Glomerular endothelial cell (primary cell): Measurements from ENCODE around the gene E2F4. TPM values are rescaled to one million over a fixed set of nuclear protein-coding genes. Genes with fewer than 3 reads are reported as not detected.

Experiments
- DNase-seq: peaks from one replicate; pipeline ENCODE4 v3.0.0-alpha.2; 2011; ENCODE audit warnings: low read depth, low spot score; ENCODE audit errors: extremely low read depth
- total RNA-seq: library from RNA; depleted of rRNA; stranded (reverse); fragments of >200 nt; gene quantifications from 2 replicates; pipeline ENCODE4 v1.2.3, GENCODE V29; 2015

The E2F4 gene
- total RNA-seq, 1 donor from 2014 or later, result 122 TPM

GRCh38 chr16:67247192-67248072 lies 55.5 kb downstream of the E2F4 start, which contains the start of gene FHOD1:
FHOD1 (minus strand) TSS chr16:67247481; CDS start chr16:67247410, 71 bp downstream.
- DNase-seq, result no peak

GRCh38 chr16:67248073-67248400 lies 56.1 kb downstream of the E2F4 start:
- no peak for DNase-seq

Other genes with a start within 250 kb of the E2F4 start
- 0.06 TPM in 1 of 2 replicates, not detected in the other for gene CES3, start 230.9 kb upstream of the E2F4 start, total RNA-seq
- gene CES4A, start 203.6 kb upstream of the E2F4 start, total RNA-seq, result 0.53 and 2.6 TPM in 2 replicates
- gene CBFB, start 163.0 kb upstream of the E2F4 start, total RNA-seq, result 52.3 and 60.4 TPM in 2 replicates
- gene PHAF1, start 82.2 kb upstream of the E2F4 start, total RNA-seq, result 18.3 and 23.6 TPM in 2 replicates
- gene B3GNT9, start 41.2 kb upstream of the E2F4 start, total RNA-seq, result 0.73 and 5.3 TPM in 2 replicates
- gene TRADD, start 32.2 kb upstream of the E2F4 start, total RNA-seq, result 25.4 and 27.8 TPM in 2 replicates
- 11.3 and 16.6 TPM in 2 replicates for gene FBXL8, start 32.2 kb upstream of the E2F4 start, total RNA-seq
- gene HSF4, start 27.4 kb upstream of the E2F4 start, total RNA-seq, result 2.9 and 4.8 TPM in 2 replicates
- 8.4 and 15.3 TPM in 2 replicates for gene NOL3, start 21.6 kb upstream of the E2F4 start, total RNA-seq
- 20.1 and 25.3 TPM in 2 replicates for gene MATCAP1, start 8.2 kb upstream of the E2F4 start, total RNA-seq
- gene EXOC3L1, start 2.0 kb upstream of the E2F4 start, total RNA-seq, result 12.0 and 27.4 TPM in 2 replicates
- gene ELMO3, start 7.0 kb downstream of the E2F4 start, total RNA-seq, result 0.53 and 2.0 TPM in 2 replicates
- gene TMEM208, start 35.0 kb downstream of the E2F4 start, total RNA-seq, result 29.0 and 36.8 TPM in 2 replicates
- gene FHOD1, start 55.3 kb downstream of the E2F4 start, total RNA-seq, result 47.3 and 47.5 TPM in 2 replicates
- gene SLC9A5, start 56.8 kb downstream of the E2F4 start, total RNA-seq, result 0.82 and 2.3 TPM in 2 replicates
- 15.4 and 22.4 TPM in 2 replicates for gene PLEKHG4, start 87.4 kb downstream of the E2F4 start, total RNA-seq
- 0.23 TPM in 1 of 2 replicates, not detected in the other for gene KCTD19, start 134.6 kb downstream of the E2F4 start, total RNA-seq
- 1.2 and 1.4 TPM in 2 replicates for gene LRRC36, start 134.7 kb downstream of the E2F4 start, total RNA-seq
- gene TPPP3, start 201.3 kb downstream of the E2F4 start, total RNA-seq, result 3.2 TPM in 1 of 2 replicates, not detected in the other
- gene ZDHHC1, start 224.3 kb downstream of the E2F4 start, total RNA-seq, result 18.3 and 23.7 TPM in 2 replicates
- not detected in 2 replicates for gene HSD11B2, start 239.0 kb downstream of the E2F4 start, total RNA-seq